Kidney (tissue), 14 donors: Measurements from ENCODE around the gene ZBTB8OS. TPM values are rescaled to one million over a fixed set of nuclear protein-coding genes. Genes with fewer than 3 reads are reported as not detected.

ENCODE experiments used
- DNase-seq, 5 donors: peaks; one replicate each; pipeline ENCODE4 v3.0.0-alpha.2; 2013 to 2020
- FAIRE-seq: peaks from 2 replicates; lab custom pipeline; 2012; peaks lifted over from hg19 to GRCh38; lab: Jason Lieb, UNC
- H3K27ac ChIP-seq, 2 donors: one replicate each; pipeline ENCODE4 v1.7.0; 2013; ENCODE audit warnings: low read depth in 2 of 2, low read length in 2 of 2, inconsistent platforms in 1 of 2
- H3K27me3 ChIP-seq: one replicate; pipeline ENCODE4 v1.7.1; 2013; ENCODE audit warnings: low read length, inconsistent platforms; ENCODE audit not compliant: control insufficient read depth, insufficient read depth
- H3K36me3 ChIP-seq, 3 donors: one replicate each; pipeline versions ENCODE4 v1.7.0 to v1.7.1; 2013; ENCODE audit warnings: low read length in 3 of 3, control low read depth in 1 of 3, inconsistent platforms in 1 of 3; ENCODE audit not compliant: insufficient read depth in 3 of 3, control insufficient read depth in 2 of 3
- H3K4me1 ChIP-seq, 3 donors: one replicate each; pipeline versions ENCODE4 v1.7.0 to v1.7.1; 2013; ENCODE audit warnings: low read length in 3 of 3, inconsistent platforms in 1 of 3, low read depth in 1 of 3; ENCODE audit not compliant: control insufficient read depth in 2 of 3, insufficient read depth in 2 of 3
- H3K4me3 ChIP-seq, 3 donors: one replicate each; pipeline versions ENCODE4 v1.7.0 to v1.8.1; 2013; ENCODE audit warnings: low read length in 3 of 3, control low read depth in 1 of 3, inconsistent platforms in 1 of 3
- H3K9ac ChIP-seq, 3 donors: one replicate each; pipeline versions ENCODE4 v1.7.0 to v1.7.1; 2013; ENCODE audit warnings: low read length in 3 of 3, control low read depth in 1 of 3, inconsistent platforms in 1 of 3
- H3K9me3 ChIP-seq, 3 donors: one replicate each; pipeline versions ENCODE4 v1.7.0 to v1.7.1; 2013; ENCODE audit warnings: low read length in 3 of 3, control low read depth in 1 of 3, inconsistent platforms in 1 of 3; ENCODE audit not compliant: control insufficient read depth in 2 of 3, insufficient read depth in 1 of 3
- intact Hi-C: fragments of 100-400 bp; cut with DNase I; formaldehyde crosslinking; loops from one replicate; pipeline ENCODE4 v1.11.1; 2022
- polyA plus RNA-seq: library from polyadenylated mRNA; stranded (reverse); fragments of 350-450 nt; fragmentation: Illumina TruSeq; extraction: RNeasy Lipid Tissue Mini Kit (QIAGEN cat#74804); gene quantifications from one replicate; pipeline ENCODE4 v1.2.3, GENCODE V29; 2014; ENCODE audit warnings: low read depth, low replicate concordance; ENCODE audit not compliant: insufficient read depth
- total RNA-seq: library from RNA; stranded (reverse); fragmentation: NEBNext Ultra II Directional; extraction: Animal tissue kit (Norgen Biotek cat#: 25700); gene quantifications from one replicate; pipeline ENCODE4 v1.2.1, GENCODE V29; 2021
- TF ChIP-seq, protein P1 (sequence below): IDR thresholded peaks from 3 replicates; pipeline ENCODE4 v1.5.1; 2012; ENCODE audit warnings: mild to moderate bottlenecking, moderate library complexity, borderline replicate concordance; ENCODE audit not compliant: insufficient read depth; ENCODE audit errors: extremely low read depth
- donor health status: control.
- donor health status: control.
- donor health status: control.
- donor health status: control.
- donor health status: control.
- donor health status: DM: yes; HTN: yes; CAD: no.
- donor health status: Normal renal cell carcinoma (clear cell type).

Gene ZBTB8OS
- total and polyA plus RNA-seq, 2 donors from 2014 or later, result 39.0 to 62.3 TPM

DNA sequence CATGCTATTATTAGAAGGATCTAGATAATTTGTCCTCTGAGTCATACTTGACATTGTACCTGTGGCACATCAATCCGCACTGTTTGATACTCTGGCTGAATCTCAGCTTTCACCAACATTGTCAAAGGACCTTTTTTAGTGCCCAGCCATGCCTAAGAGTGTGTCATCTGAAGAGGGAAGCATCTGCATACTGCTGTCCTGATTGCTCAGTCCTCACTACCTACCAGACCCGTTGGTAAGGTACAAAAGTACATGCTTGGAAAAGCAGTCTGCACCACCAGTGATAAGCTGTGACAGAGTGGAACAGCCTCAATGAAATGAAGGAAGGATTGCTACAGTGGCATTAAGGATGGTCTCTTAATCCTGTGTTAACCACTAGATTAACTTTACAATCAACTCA lies 35.1 kb upstream of the ZBTB8OS start:
- Histone ChIP-seq H3K27me3 (no peaks in the 10 kb centered on the region), H3K9me3 (no peaks in the 10 kb centered on the region), H3K4me3 (no peak overlapping the region), H3K27ac (no peak overlapping the region), H3K4me1 (peaks cover 0 to 7% (median 0%) of the 10 kb centered on the region in 3 donors), H3K9ac (no peak overlapping the region), H3K36me3 (peaks cover 12 to 31% (median 16%) of the 10 kb centered on the region in 3 donors)
- intact Hi-C loops, result no loop called here
- FAIRE-seq (no peak), DNase-seq (no peak)
- TF ChIP-seq, protein P1, sequence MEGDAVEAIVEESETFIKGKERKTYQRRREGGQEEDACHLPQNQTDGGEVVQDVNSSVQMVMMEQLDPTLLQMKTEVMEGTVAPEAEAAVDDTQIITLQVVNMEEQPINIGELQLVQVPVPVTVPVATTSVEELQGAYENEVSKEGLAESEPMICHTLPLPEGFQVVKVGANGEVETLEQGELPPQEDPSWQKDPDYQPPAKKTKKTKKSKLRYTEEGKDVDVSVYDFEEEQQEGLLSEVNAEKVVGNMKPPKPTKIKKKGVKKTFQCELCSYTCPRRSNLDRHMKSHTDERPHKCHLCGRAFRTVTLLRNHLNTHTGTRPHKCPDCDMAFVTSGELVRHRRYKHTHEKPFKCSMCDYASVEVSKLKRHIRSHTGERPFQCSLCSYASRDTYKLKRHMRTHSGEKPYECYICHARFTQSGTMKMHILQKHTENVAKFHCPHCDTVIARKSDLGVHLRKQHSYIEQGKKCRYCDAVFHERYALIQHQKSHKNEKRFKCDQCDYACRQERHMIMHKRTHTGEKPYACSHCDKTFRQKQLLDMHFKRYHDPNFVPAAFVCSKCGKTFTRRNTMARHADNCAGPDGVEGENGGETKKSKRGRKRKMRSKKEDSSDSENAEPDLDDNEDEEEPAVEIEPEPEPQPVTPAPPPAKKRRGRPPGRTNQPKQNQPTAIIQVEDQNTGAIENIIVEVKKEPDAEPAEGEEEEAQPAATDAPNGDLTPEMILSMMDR, result no peak

DNA sequence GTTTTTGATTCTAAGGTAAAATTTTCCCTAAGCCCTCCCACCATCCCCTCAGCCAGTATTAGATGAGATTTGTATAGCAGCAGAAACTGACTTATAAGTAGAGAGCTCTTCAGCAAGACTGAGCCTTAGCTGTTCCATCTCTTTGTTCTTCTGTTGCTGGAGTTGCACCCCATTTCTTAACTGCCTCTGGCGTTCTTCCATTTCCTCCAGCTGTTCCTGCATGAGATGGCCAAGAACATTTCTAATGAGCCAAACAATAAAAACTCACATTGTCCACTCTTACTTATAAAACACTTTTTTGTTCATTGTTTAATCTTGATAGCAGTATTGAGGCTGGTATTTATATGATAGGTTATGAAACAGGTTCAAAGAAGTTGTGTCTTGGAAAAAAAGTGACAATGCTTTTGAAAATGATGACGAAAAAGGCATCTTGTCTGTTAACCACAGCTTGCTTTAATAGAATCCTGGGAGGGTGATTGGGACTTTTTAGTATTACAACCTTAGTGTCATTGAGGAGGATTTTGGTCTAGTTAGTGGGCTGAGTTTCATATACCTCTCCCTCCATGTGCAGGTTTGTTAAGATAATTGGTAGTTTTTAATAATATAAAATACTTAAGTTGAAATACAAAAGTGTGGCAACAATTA lies 33.9 kb upstream of the ZBTB8OS start:
- Histone ChIP-seq H3K9me3 (no peaks in the 10 kb centered on the region), H3K9ac (no peak overlapping the region), H3K4me1 (peaks cover 0 to 7% (median 0%) of the 10 kb centered on the region in 3 donors), H3K27me3 (no peaks in the 10 kb centered on the region), H3K4me3 (no peak overlapping the region), H3K27ac (no peak overlapping the region), H3K36me3 (peaks cover 12 to 35% (median 16%) of the 10 kb centered on the region in 3 donors)
- intact Hi-C loops, result no loop called here
- TF ChIP-seq, protein P1, result no peak
- DNase-seq, result peak in 3 of 5 donors; percentile 22 to 82 (median 24)
- no peak for FAIRE-seq

DNA sequence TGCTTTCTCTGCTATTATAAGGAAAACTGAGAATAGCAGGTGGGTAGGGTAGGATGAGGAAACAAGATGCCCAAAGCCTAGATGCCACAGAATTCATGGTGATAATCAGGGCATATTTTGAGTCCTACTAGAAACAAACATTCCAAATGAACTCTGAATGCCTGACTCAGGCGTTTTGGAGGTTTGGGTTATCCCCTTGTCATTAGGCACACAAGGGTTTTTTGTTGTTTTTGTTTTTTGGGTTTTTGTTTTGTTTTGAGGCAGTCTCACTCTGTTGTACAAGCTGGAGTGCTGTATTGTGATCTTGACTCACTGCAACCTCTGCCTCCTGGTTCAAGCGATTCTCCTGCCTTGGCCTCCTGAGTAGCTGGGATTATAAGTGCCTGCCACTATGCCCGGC lies 33.0 kb upstream of the ZBTB8OS start:
- no peak overlapping the region for H3K4me3 ChIP-seq
- peaks cover 0 to 7% (median 0%) of the 10 kb centered on the region in 3 donors for H3K4me1 ChIP-seq
- TF ChIP-seq, protein P1, result no peak
- FAIRE-seq, result no peak
- no peaks in the 10 kb centered on the region for H3K9me3 ChIP-seq
- no peak overlapping the region for H3K9ac ChIP-seq
- no peaks in the 10 kb centered on the region for H3K27me3 ChIP-seq
- DNase-seq, result no peak
- intact Hi-C loops, result no loop called here
- H3K36me3 ChIP-seq, result peaks cover 12 to 36% (median 16%) of the 10 kb centered on the region in 3 donors
- no peak overlapping the region for H3K27ac ChIP-seq
